KG1 (cell line): ENCODE measurements around the gene SVOP.
"Not testable (repeated sequence)": the region's sequence is repeated elsewhere in the genome, so short reads cannot be mapped to it uniquely, and the experiment has no call there.

Source experiments
- DNase-seq: peaks from one replicate; lab custom pipeline; 2025; lab: John Stamatoyannopoulos, UW

The SVOP gene

GRCh38 chr12:108888031-108888430, 132.8 kb downstream of the SVOP start:
- no peak for DNase-seq

- DNase-seq: no peak
These were observed 133.8 kb downstream of the SVOP start for GRCh38 chr12:108886873-108887629.

DNA sequence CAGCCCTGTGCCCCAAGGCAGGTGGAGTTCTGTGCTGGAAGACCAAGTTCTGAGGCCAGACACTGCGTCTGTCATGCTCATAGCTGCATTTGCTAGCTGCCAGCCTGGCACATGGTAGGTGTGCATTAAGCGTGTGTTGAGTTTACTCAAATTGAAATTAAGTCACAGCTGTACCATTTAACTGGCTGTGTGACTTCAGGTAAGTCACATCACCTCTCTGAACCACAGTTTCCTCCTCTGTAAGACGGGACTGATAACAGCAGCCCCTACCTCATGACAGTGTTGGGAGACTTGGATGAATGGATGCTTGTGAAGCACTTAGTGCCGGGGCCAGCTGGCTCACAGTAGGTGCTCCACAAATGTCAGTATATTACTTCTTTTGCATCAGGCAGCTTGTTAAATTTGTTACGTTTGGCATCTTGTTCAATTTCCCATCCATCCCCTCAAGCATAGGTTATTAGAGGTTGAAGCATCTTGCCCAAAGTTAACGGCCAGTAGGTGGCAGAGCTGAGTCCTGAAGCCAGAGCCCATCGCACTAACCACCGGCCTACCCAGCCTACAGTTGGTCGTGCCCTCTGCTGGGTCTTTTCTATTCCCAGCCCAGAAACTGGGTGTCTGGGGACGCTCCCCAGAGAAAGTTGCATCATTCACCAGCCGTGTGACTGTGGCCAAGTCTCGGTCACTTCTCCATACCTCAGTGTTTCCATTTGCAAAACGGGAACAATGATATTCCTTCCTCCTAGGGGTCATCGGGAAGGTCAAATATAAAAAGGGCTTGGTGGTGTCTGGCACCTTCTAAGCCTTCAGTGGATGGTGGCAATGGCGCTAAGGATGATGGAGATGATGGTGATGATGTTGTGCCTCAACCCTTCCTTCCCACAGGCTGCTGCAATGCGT, 136.5 kb downstream of the SVOP start:
- DNase-seq: peak; percentile 12

GRCh38 chr12:108881953-108882352, 138.9 kb downstream of the SVOP start:
- no peak for DNase-seq

- DNase-seq: no peak
These were observed 141.1 kb downstream of the SVOP start, which contains the start of gene DAO for GRCh38 chr12:108879615-108880254. TSS of gene DAO (plus strand) at chr12:108880092. CDS start at chr12:108885007, 4,915 bp downstream.

DNA sequence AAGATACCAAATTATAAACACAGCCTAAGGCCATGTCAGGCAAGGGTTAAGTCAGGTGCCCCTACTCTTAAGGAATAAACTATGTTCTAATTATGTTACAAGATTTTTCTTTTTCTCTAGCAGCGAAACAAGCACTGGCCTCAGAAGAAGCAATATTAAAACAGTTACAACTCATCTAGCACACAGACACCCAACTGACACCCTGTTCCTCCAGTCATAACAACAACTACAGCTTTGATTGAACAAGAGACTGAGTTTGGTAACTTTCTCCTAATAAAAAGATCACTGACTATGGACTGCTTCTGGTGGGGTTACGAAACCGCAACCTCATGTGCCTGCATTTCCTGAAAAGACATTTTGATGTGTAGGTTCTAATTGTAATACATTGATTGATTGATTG, 144.3 kb downstream of the SVOP start:
- no peak for DNase-seq

- no peak for DNase-seq
These were observed 145.0 kb downstream of the SVOP start for GRCh38 chr12:108875682-108876361.

DNA sequence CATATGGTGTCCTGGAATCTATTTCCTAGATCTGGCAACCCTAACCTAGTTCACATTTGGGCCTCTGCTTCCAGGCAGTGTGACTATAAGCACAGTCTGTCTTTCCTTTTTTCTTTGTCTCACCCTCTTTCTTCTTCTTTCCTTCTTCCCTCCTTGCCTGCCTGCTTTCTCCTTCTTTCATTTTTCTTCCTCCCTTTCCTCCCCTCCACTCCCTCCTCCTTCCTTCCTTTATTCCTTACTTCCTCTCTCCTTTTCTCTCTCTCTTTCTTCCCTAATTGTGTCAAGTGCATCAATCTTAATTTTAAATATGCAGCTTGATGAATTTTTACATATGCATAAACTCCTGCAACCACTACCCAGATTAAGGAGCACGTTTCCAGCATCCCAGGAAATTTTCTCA, 145.6 kb downstream of the SVOP start:
- DNase-seq: no peak

DNA sequence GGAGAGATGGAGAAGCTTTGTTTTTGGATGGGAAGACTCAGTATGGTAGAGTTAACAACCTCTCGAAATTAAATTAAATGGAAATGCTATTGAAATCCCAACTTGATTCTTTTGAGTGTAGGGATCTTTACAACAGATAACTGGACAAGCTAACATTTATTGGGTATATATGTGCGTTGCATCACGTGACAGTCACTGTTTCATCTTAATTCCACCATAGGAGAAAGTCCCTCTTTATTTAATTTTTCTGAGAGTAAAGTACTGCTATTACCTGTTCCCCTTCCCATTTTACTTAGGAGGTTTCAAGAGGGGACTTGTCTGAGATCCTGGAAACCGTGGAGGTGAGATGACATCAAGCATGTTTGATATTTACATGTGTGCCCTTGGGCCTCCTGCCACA, 152.1 kb downstream of the SVOP start:
- no peak for DNase-seq

GRCh38 chr12:108866083-108866482, 154.8 kb downstream of the SVOP start:
- DNase-seq: not testable (repeated sequence)

DNA sequence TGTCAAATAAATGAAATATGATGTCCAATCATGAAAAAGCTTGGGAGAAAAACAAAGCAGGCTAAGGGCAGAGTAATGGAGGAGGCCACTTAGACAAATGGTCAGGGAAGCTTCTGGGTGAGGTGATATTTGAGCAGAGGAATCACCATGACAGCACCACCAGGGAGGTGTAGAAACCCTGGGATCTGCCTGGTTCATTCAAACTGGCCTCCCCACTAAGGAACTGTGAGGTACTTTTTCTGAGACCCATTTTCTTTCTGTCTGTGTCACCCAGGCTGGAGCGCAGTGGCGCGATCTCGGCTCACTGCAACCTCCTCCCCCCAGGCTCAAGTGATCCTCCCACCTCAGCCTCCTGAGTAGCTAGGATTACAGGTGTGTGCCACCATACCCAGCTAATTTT, 155.7 kb downstream of the SVOP start:
- no peak for DNase-seq

GRCh38 chr12:108862588-108862959, 158.3 kb downstream of the SVOP start:
- DNase-seq: no peak

GRCh38 chr12:108861878-108862587, 158.8 kb downstream of the SVOP start:
- DNase-seq: no peak

DNA sequence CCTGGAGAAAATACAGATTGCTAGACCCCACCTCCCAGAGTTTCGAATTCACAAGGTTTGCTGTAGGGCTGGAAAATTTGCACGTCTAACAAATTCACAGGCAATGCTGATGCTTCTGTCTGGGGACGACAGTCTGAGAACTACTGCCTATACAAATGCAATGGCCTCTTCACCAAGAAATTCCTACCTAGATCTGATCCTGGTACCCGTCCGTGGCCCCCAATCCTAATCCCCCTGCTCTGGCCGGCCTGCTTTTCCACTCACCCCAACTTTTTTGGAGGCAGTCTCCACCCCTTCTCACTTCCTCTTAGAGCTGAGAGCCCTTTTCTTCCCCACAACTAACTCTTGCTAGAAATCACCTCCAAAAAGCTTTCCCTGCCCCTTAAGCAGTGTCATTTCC, 160.4 kb downstream of the SVOP start:
- no peak for DNase-seq

- no peak for DNase-seq
These were observed 161.0 kb downstream of the SVOP start for GRCh38 chr12:108859923-108860291.

- DNase-seq: not testable (repeated sequence)
These were observed 161.5 kb downstream of the SVOP start for GRCh38 chr12:108859141-108859922.

- DNase-seq: no peak
These were observed 162.4 kb downstream of the SVOP start for GRCh38 chr12:108858311-108859074.
